T-cell (primary cell): ENCODE measurements around the gene GRM5. TPM values are rescaled to one million over a fixed set of nuclear protein-coding genes. Genes with fewer than 3 reads are reported as not detected.

Experiments used
- ATAC-seq, 4 experiments: fragments of 200-7000 bp in 3 of 4; fragments of 150-1000 bp in 1 of 4; cut with Tn5 transposase; replicated peaks in 1 of 4; 1 replicate in 3 of 4; 2 replicates in 1 of 4; pipeline ENCODE4 v1.10.0; 2021; ENCODE audit warnings: moderate library complexity in 3 of 4, mild to moderate bottlenecking in 2 of 4, moderate number of reproducible peaks in 1 of 4
- CTCF ChIA-PET, 2 donors: fragments of 300-600 bp; sonication (Branson Sonifier 250); formaldehyde crosslinking; loops; one replicate each; lab custom pipeline; 2022; ENCODE audit warnings: antibody characterized with exemption in 2 of 2; lab: Charles Lee
- POLR2A ChIA-PET, 2 donors: fragments of 300-600 bp; sonication (Branson Sonifier 250); formaldehyde crosslinking; loops; one replicate each; lab custom pipeline; 2022; ENCODE audit warnings: antibody characterized with exemption in 2 of 2; lab: Charles Lee
- DNase-seq, 35 experiments: peaks; one replicate each; pipeline versions ENCODE4 v3.0.0 to v3.0.0-alpha.2; 2013 to 2023
- H3K27ac ChIP-seq: one replicate; pipeline ENCODE4 v1.5.1; 2013; ENCODE audit warnings: low read length
- H3K27me3 ChIP-seq, 2 experiments: replicated peaks in 1 of 2; 1 replicate in 1 of 2; 2 replicates in 1 of 2; pipeline versions ENCODE4 v1.6.1 to v1.7.0; 2013; ENCODE audit warnings: low read length in 1 of 2, mixed read lengths in 1 of 2; ENCODE audit not compliant: control insufficient read depth in 2 of 2, insufficient read depth in 2 of 2; ENCODE audit errors: extremely low read depth in 1 of 2
- H3K36me3 ChIP-seq, 2 donors: 1 replicate in 1 of 2; 2 replicates in 1 of 2; pipeline versions ENCODE4 v1.6.1 to v1.7.0; 2013; ENCODE audit warnings: low read length in 1 of 2; ENCODE audit not compliant: control insufficient read depth in 2 of 2, insufficient read depth in 1 of 2; ENCODE audit errors: extremely low read depth in 1 of 2
- H3K4me1 ChIP-seq, 2 experiments: 1 replicate in 1 of 2; 2 replicates in 1 of 2; pipeline versions ENCODE4 v1.6.1 to v1.7.0; 2013; ENCODE audit warnings: low read length in 2 of 2, mixed read lengths in 1 of 2; ENCODE audit not compliant: insufficient read depth in 2 of 2, control insufficient read depth in 1 of 2; ENCODE audit errors: extremely low read depth in 1 of 2
- H3K4me3 ChIP-seq, 2 donors: 1 replicate in 1 of 2; 2 replicates in 1 of 2; pipeline versions ENCODE4 v1.5.1 to v1.7.0; 2013; ENCODE audit warnings: mild to moderate bottlenecking in 2 of 2, low read length in 1 of 2, moderate library complexity in 1 of 2; ENCODE audit not compliant: control insufficient read depth in 1 of 2; ENCODE audit errors: extremely low read depth in 1 of 2
- H3K9me3 ChIP-seq: 2 replicates; pipeline ENCODE4 v1.7.0; 2013
- H3K27ac Mint-ChIP-seq, 2 donors: one replicate each; pipeline ENCODE4 v1.8.0; 2020 to 2021; ENCODE audit warnings: mild to moderate bottlenecking in 2 of 2, mixed read lengths in 2 of 2
- H3K27me3 Mint-ChIP-seq, 2 donors: one replicate each; pipeline ENCODE4 v1.8.0; 2021 to 2022; ENCODE audit warnings: mixed read lengths in 2 of 2
- H3K36me3 Mint-ChIP-seq: one replicate; pipeline ENCODE4 v1.8.0; 2021; ENCODE audit warnings: mixed read lengths
- H3K4me1 Mint-ChIP-seq, 3 donors: one replicate each; pipeline ENCODE4 v1.8.0; 2020 to 2022; ENCODE audit warnings: mixed read lengths in 3 of 3, mild to moderate bottlenecking in 1 of 3
- H3K4me3 Mint-ChIP-seq, 3 donors: one replicate each; pipeline ENCODE4 v1.8.0; 2020 to 2022; ENCODE audit warnings: mild to moderate bottlenecking in 3 of 3, mixed read lengths in 3 of 3, moderate library complexity in 3 of 3
- H3K9me3 Mint-ChIP-seq, 3 donors: one replicate each; pipeline ENCODE4 v1.8.0; 2020 to 2022; ENCODE audit warnings: mixed read lengths in 3 of 3
- WGBS: methylation state at CpG from one replicate; pipeline ENCODE4 v1.1.5; 2013; ENCODE audit warnings: missing lambda C conversion rate; ENCODE audit not compliant: insufficient coverage; 5-methylcytosine and 5-hydroxymethylcytosine counted together
- total RNA-seq, 35 experiments: library from RNA in 6 of 35; stranded (reverse) in 6 of 35; fragments of 120-200 nt in 1 of 35; gene quantifications; one replicate each; pipeline versions ENCODE4 v1.2.1 to v1.2.4 and lab custom pipeline; 2013 to 2026

The GRM5 gene
- total RNA-seq, 5 donors from 2014 or later (not counting 1 experiment from before 2014, with no cell fraction given): not detected

DNA sequence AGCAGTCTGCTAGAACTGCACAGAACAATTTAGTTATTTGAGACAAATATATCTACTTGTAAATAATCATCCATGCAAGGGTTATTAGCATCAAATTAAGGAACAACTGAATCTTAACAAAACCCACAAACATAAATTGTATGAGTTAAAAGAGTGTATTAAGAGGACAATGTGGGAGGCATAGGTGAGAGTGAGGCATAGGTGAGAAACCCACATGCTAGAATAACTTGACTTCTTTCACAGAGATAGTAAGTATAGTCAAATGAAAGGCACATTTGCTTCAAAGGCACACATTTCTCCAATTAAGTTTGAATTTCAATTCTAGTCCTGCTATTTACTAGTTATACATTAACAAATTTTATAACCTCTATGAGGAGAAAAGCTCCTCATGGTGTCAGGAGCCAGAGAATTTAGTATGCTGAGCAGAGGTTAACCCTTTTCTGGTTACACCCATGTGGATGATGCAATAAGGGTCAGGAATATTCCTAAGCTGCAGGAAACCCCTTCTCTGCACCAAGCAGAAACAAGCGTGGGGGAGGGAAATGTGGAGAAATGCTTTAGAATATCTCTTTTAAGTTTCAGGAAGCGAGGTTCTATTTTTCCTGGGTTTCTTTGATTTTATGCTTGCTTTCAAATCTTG lies 264.2 kb downstream of the GRM5 start:
- Histone ChIP-seq H3K36me3 (no peaks in the 10 kb centered on the region), H3K27ac (no peak overlapping the region), H3K4me3 (no peak overlapping the region), H3K27me3 (no peaks in the 10 kb centered on the region), H3K9me3 (no peaks in the 10 kb centered on the region), H3K4me1 (peaks cover 0 to 6% of the 10 kb centered on the region in 2 experiments)
- ChIA-PET CTCF (no interaction called here), POLR2A (no interaction called here)
- Mint-ChIP-seq H3K36me3 (no peaks in the 10 kb centered on the region), H3K27me3 (no peaks in the 10 kb centered on the region), H3K27ac (no peak overlapping the region), H3K4me3 (no peak overlapping the region), H3K9me3 (peaks cover 0 to 3% (median 0%) of the 10 kb centered on the region in 3 donors), H3K4me1 (peaks cover 8 to 12% (median 10%) of the 10 kb centered on the region in 3 donors)
- ATAC-seq (no peak), DNase-seq (no peak)
- no CpG with 5 or more reads among the region's 2 CpGs for WGBS

- ChIA-PET CTCF (interaction anchor here in 1 of 2 donors (0.6 kb wide), 1 partner anchor 241 kb away, joined by 6 read pairs; no protein-coding TSS in a partner anchor), POLR2A (no interaction called here)
- Histone ChIP-seq H3K27ac (no peak overlapping the region), H3K27me3 (no peaks in the 10 kb centered on the region), H3K4me1 (peaks cover 0 to 6% of the 10 kb centered on the region in 2 experiments), H3K9me3 (no peaks in the 10 kb centered on the region), H3K36me3 (no peaks in the 10 kb centered on the region), H3K4me3 (no peak overlapping the region)
- Mint-ChIP-seq H3K9me3 (no peaks in the 10 kb centered on the region), H3K4me3 (no peak overlapping the region), H3K4me1 (peaks cover 8 to 12% (median 10%) of the 10 kb centered on the region in 3 donors), H3K36me3 (no peaks in the 10 kb centered on the region), H3K27me3 (no peaks in the 10 kb centered on the region), H3K27ac (no peak overlapping the region)
- ATAC-seq (no peak), DNase-seq (no peak)
- no CpG with 5 or more reads among the region's 1 CpG for WGBS
Measured at GRCh38 chr11:88799771-88800500, 265.8 kb downstream of the GRM5 start.

- Histone ChIP-seq H3K4me1 (no peaks in the 10 kb centered on the region), H3K36me3 (no peaks in the 10 kb centered on the region), H3K27me3 (no peaks in the 10 kb centered on the region), H3K4me3 (no peak overlapping the region), H3K27ac (no peak overlapping the region), H3K9me3 (no peaks in the 10 kb centered on the region)
- H3K9me3 Mint-ChIP-seq: no peaks in the 10 kb centered on the region
- no peak for DNase-seq
- H3K4me3 Mint-ChIP-seq: no peak overlapping the region
- no peak overlapping the region for H3K27ac Mint-ChIP-seq
- no peaks in the 10 kb centered on the region for H3K27me3 Mint-ChIP-seq
- ChIA-PET POLR2A (no interaction called here), CTCF (no interaction called here)
- ATAC-seq: no peak
- peaks cover 0 to 9% (median 0%) of the 10 kb centered on the region in 3 donors for H3K4me1 Mint-ChIP-seq
- H3K36me3 Mint-ChIP-seq: no peaks in the 10 kb centered on the region
Measured at GRCh38 chr11:88790182-88790581, 275.6 kb downstream of the GRM5 start.

GRCh38 chr11:88779577-88779976 lies 286.2 kb downstream of the GRM5 start:
- Histone ChIP-seq H3K27ac (no peak overlapping the region), H3K9me3 (no peaks in the 10 kb centered on the region), H3K27me3 (no peaks in the 10 kb centered on the region), H3K4me3 (no peak overlapping the region), H3K36me3 (no peaks in the 10 kb centered on the region), H3K4me1 (peaks cover 0 to 3% of the 10 kb centered on the region in 2 experiments)
- H3K27ac Mint-ChIP-seq: no peak overlapping the region
- POLR2A ChIA-PET: no interaction called here
- H3K4me3 Mint-ChIP-seq: no peak overlapping the region
- H3K27me3 Mint-ChIP-seq: no peaks in the 10 kb centered on the region
- CTCF ChIA-PET: no interaction called here
- ATAC-seq: no peak
- peaks cover 0 to 2% (median 0%) of the 10 kb centered on the region in 3 donors for H3K9me3 Mint-ChIP-seq
- no peaks in the 10 kb centered on the region for H3K36me3 Mint-ChIP-seq
- peaks cover 0 to 10% (median 3%) of the 10 kb centered on the region in 3 donors for H3K4me1 Mint-ChIP-seq
- WGBS: 77% methylated on average over 4 of the region's 4 CpGs
- DNase-seq: no peak

GRCh38 chr11:88770475-88771079 lies 295.2 kb downstream of the GRM5 start:
- no peak overlapping the region for H3K4me3 Mint-ChIP-seq
- WGBS: no CpG with 5 or more reads among the region's 3 CpGs
- no peaks in the 10 kb centered on the region for H3K4me1 Mint-ChIP-seq

DNA sequence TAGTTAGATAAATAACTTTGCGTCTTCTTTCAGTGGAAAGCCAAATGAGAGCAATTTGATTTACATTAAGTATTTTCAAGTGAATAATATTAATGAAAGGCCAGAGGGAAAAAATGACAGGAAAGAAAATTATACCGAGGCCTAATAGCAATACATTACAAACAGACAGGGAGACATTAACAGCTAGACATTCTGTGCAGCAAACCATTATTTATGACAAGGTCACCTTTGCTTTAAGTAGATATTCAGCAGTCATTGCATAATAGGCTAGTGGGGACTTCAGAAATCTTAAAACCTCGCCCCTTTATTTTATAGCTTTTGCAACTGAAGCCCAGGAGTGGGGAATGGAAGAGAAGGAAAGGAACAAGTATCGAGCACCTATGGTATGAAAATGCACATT lies 321.6 kb downstream of the GRM5 start:
- Histone ChIP-seq H3K9me3 (no peaks in the 10 kb centered on the region), H3K4me3 (no peak overlapping the region), H3K27ac (no peak overlapping the region), H3K4me1 (no peaks in the 10 kb centered on the region), H3K27me3 (no peaks in the 10 kb centered on the region), H3K36me3 (peaks cover 0 to 4% of the 10 kb centered on the region in 2 donors)
- H3K27ac Mint-ChIP-seq: no peak overlapping the region
- POLR2A ChIA-PET: no interaction called here
- CTCF ChIA-PET: no interaction called here
- H3K4me1 Mint-ChIP-seq: no peaks in the 10 kb centered on the region
- H3K4me3 Mint-ChIP-seq: no peak overlapping the region
- H3K27me3 Mint-ChIP-seq: no peaks in the 10 kb centered on the region
- H3K9me3 Mint-ChIP-seq: peaks cover 2% of the 10 kb centered on the region in 3 donors
- no peak for ATAC-seq
- DNase-seq: no peak
- no CpG with 5 or more reads among the region's 4 CpGs for WGBS
- no peaks in the 10 kb centered on the region for H3K36me3 Mint-ChIP-seq

More at GRCh38 chr11:88770475-88771079, 295.2 kb downstream of the GRM5 start:
- no peaks in the 10 kb centered on the region for H3K4me1 ChIP-seq
- POLR2A ChIA-PET: no interaction called here
- Mint-ChIP-seq H3K27me3 (no peaks in the 10 kb centered on the region), H3K36me3 (no peaks in the 10 kb centered on the region), H3K27ac (no peak overlapping the region), H3K9me3 (peaks cover 0 to 3% (median 0%) of the 10 kb centered on the region in 3 donors)
- no peak overlapping the region for H3K4me3 ChIP-seq
- H3K9me3 ChIP-seq: no peaks in the 10 kb centered on the region
- H3K27ac ChIP-seq: no peak overlapping the region
- no peak for DNase-seq
- no peaks in the 10 kb centered on the region for H3K27me3 ChIP-seq
- ATAC-seq: no peak
- CTCF ChIA-PET: no interaction called here
- no peaks in the 10 kb centered on the region for H3K36me3 ChIP-seq
